A549 treated with AZD9567 at 1 μM for 4 hours (cell line): Measurements from ENCODE around the gene HARS2. TPM values are rescaled to one million over a fixed set of nuclear protein-coding genes. Genes with fewer than 3 reads are reported as not detected.

Experiments
- total RNA-seq: library from RNA; stranded (reverse); fragments of 200-300 nt; extraction: Qiagen RNA extraction; gene quantifications from 5 replicates; pipeline ENCODE4 v1.2.3, GENCODE V29; 2022; ENCODE audit not compliant: insufficient read depth

HARS2 gene
- total RNA-seq = 33.3 to 39.5 TPM (median 37.6 TPM) in 5 replicates

GRCh38 chr5:140690941-140691924 lies at the start of gene HARS2, which contains the start of gene HARS1:
TSS of gene HARS2 (plus strand) at chr5:140691455. CDS start at chr5:140691649, 194 bp downstream.
TSS of gene HARS1 (minus strand) at chr5:140691370. CDS start at chr5:140691304, 66 bp downstream.

DNA sequence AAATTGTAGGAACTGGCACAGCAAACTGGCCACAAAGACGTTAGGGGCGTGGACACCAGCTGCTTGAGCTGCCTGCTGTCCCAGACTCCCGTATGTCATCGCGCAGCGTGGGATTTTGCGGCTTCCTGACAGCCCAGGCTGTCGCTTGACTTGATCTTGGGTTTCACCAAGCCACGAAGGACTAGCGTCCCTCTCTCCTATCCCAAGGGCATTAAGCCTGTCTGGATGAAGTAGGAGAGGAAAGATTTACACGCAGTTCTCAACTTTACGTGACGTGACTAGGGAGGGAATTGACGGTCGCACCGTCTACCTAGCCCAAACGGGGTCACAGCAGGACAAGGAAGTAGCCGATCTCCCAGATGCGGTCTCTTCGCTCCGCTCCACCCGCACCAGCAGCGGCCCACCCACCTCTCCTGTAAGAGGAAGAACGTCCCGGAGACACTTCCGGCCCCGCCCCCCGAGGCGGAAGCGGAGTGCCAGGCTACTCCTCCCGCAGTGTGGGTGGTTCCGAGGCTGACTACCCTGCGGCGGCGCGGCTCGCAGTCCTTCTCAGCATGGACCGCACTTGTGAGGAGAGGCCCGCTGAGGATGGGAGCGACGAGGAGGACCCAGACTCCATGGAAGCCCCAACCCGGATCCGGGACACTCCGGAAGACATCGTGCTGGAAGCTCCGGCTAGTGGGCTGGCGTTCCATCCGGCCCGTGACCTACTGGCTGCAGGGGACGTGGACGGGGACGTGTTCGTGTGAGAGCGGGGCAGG lies 26.7 kb upstream of the HARS2 start, which contains the start of gene WDR55:
WDR55 (plus strand) TSS at position 546 of the 761 bp plus-strand sequence; CDS start at position 555, 9 bp downstream.

GRCh38 chr5:140673187-140673976 lies 17.9 kb upstream of the HARS2 start, which contains the start of gene DND1:
TSS of gene DND1 (minus strand) at chr5:140673576. CDS start at chr5:140673542, 34 bp downstream.

GRCh38 chr5:140700177-140701144 lies 9.2 kb downstream of the HARS2 start, which contains the start of gene ZMAT2:
TSS of gene ZMAT2 (plus strand) at chr5:140700447. CDS start at chr5:140700461, 14 bp downstream.

Other genes starting within 250 kb of the HARS2 start
- gene EIF4EBP3, start 143.8 kb upstream of the HARS2 start, total RNA-seq = 2.5 to 4.0 TPM (median 3.1 TPM) in 4 of 5 replicates, not detected in the other
- 35.3 to 51.4 TPM (median 46.1 TPM) in 5 replicates for gene SRA1, start 134.0 kb upstream of the HARS2 start, total RNA-seq
- gene APBB3, start 126.9 kb upstream of the HARS2 start, total RNA-seq = 6.4 to 8.7 TPM (median 7.6 TPM) in 5 replicates
- 68.6 to 83.5 TPM (median 75.4 TPM) in 5 replicates for gene SLC35A4, start 126.6 kb upstream of the HARS2 start, total RNA-seq
- gene CD14, start 58.3 kb upstream of the HARS2 start, total RNA-seq = 3.5 to 8.4 TPM (median 4.3 TPM) in 5 replicates
- gene TMCO6, start 52.0 kb upstream of the HARS2 start, total RNA-seq = 7.6 to 17.9 TPM (median 15.2 TPM) in 5 replicates
- gene NDUFA2, start 43.8 kb upstream of the HARS2 start, total RNA-seq = 83.8 to 126 TPM (median 125 TPM) in 5 replicates
- 86.0 to 142 TPM (median 88.2 TPM) in 5 replicates for gene IK, start 43.6 kb upstream of the HARS2 start, total RNA-seq
- 29.5 to 34.8 TPM (median 31.2 TPM) in 5 replicates for gene WDR55, start 26.6 kb upstream of the HARS2 start, total RNA-seq
- gene DND1, start 17.9 kb upstream of the HARS2 start, total RNA-seq = 0.91 to 1.1 TPM (median 0.98 TPM) in 4 of 5 replicates, not detected in the other
- gene HARS1, start 85 bp upstream of the HARS2 start, total RNA-seq = 76.1 to 99.2 TPM (median 80.5 TPM) in 5 replicates
- gene ZMAT2, start 9.0 kb downstream of the HARS2 start, total RNA-seq = 79.6 to 128 TPM (median 85.6 TPM) in 5 replicates
- gene PCDHA1, start 94.7 kb downstream of the HARS2 start, total RNA-seq = 0.13 to 0.25 TPM (median 0.16 TPM) in 4 of 5 replicates, not detected in the other
- gene PCDHA2, start 103.4 kb downstream of the HARS2 start, total RNA-seq = 0.03 to 0.08 TPM (median 0.07 TPM) in 4 of 5 replicates, not detected in the other
- gene PCDHA3, start 109.6 kb downstream of the HARS2 start, total RNA-seq = 0.75 to 1.6 TPM (median 0.85 TPM) in 5 replicates
- 1.2 to 3.4 TPM (median 1.7 TPM) in 5 replicates for gene PCDHA4, start 115.6 kb downstream of the HARS2 start, total RNA-seq
- gene PCDHA5, start 130.2 kb downstream of the HARS2 start, total RNA-seq = 0.57 to 0.63 TPM (median 0.59 TPM) in 5 replicates
- 0.02 to 0.05 TPM (median 0.03 TPM) in 4 of 5 replicates, not detected in the other for gene PCDHA6, start 136.5 kb downstream of the HARS2 start, total RNA-seq
- gene PCDHA7, start 142.8 kb downstream of the HARS2 start, total RNA-seq = 0.09 to 0.12 TPM (median 0.12 TPM) in 4 of 5 replicates, not detected in the other
- gene PCDHA8, start 149.7 kb downstream of the HARS2 start, total RNA-seq = 0.04 to 0.10 TPM (median 0.08 TPM) in 3 of 5 replicates, not detected in the others
- 0.02 TPM in 1 of 5 replicates, not detected in the others for gene PCDHA9, start 156.9 kb downstream of the HARS2 start, total RNA-seq
- gene PCDHA10, start 164.4 kb downstream of the HARS2 start, total RNA-seq = 0.01 to 0.05 TPM (median 0.02 TPM) in 3 of 5 replicates, not detected in the others
- gene PCDHA11, start 177.5 kb downstream of the HARS2 start, total RNA-seq = 0.06 to 0.18 TPM (median 0.13 TPM) in 4 of 5 replicates, not detected in the other
- 1.6 to 3.1 TPM (median 2.8 TPM) in 5 replicates for gene PCDHA12, start 183.9 kb downstream of the HARS2 start, total RNA-seq
- 0.05 to 0.07 TPM (median 0.06 TPM) in 4 of 5 replicates, not detected in the other for gene PCDHA13, start 190.7 kb downstream of the HARS2 start, total RNA-seq
- gene PCDHAC1, start 234.8 kb downstream of the HARS2 start, total RNA-seq = 1.9 to 3.7 TPM (median 2.1 TPM) in 5 replicates